ENCODE measurements around the gene PGAP1.

The PGAP1 gene

GRCh38 chr2:196941398-196942078 lies 15.0 kb upstream of the PGAP1 start:
- H3K36me3 ChIP-seq (ENCODE audit: control insufficient read depth, insufficient read depth, low read length): no peaks in the 10 kb centered on the region
- H3K9me3 ChIP-seq (ENCODE audit: control insufficient read depth, low read length): no peaks in the 10 kb centered on the region
- no peaks in the 10 kb centered on the region for H3K4me1 ChIP-seq (ENCODE audit: control insufficient read depth, insufficient read depth, low read length)
- H3K27me3 ChIP-seq (ENCODE audit: control insufficient read depth, insufficient read depth, low read length): no peaks in the 10 kb centered on the region
- no peak overlapping the region for H3K9ac ChIP-seq (ENCODE audit: low read length)
- no peak overlapping the region for H3K4me3 ChIP-seq (ENCODE audit: low read length)

- H3K4me1 ChIP-seq (ENCODE audit: control insufficient read depth, insufficient read depth, low read length): no peaks in the 10 kb centered on the region
- H3K27me3 ChIP-seq (ENCODE audit: control insufficient read depth, insufficient read depth, low read length): no peaks in the 10 kb centered on the region
- H3K4me3 ChIP-seq (ENCODE audit: low read length): no peak overlapping the region
- no peaks in the 10 kb centered on the region for H3K9me3 ChIP-seq (ENCODE audit: control insufficient read depth, low read length)
- H3K36me3 ChIP-seq (ENCODE audit: control insufficient read depth, insufficient read depth, low read length): no peaks in the 10 kb centered on the region
- H3K9ac ChIP-seq (ENCODE audit: low read length): no peak overlapping the region
Observed at GRCh38 chr2:196939371-196939770, 12.9 kb upstream of the PGAP1 start.

- Histone ChIP-seq H3K27me3 (ENCODE audit: control insufficient read depth, insufficient read depth, low read length) (no peaks in the 10 kb centered on the region), H3K9me3 (ENCODE audit: control insufficient read depth, low read length) (no peaks in the 10 kb centered on the region), H3K4me3 (ENCODE audit: low read length) (no peak overlapping the region), H3K4me1 (ENCODE audit: control insufficient read depth, insufficient read depth, low read length) (peaks cover 7% of the 10 kb centered on the region), H3K9ac (ENCODE audit: low read length) (no peak overlapping the region), H3K36me3 (ENCODE audit: control insufficient read depth, insufficient read depth, low read length) (no peaks in the 10 kb centered on the region)
Observed at GRCh38 chr2:196935432-196935831, 8.9 kb upstream of the PGAP1 start.

GRCh38 chr2:196934672-196935071 lies 8.2 kb upstream of the PGAP1 start:
- H3K4me1 ChIP-seq (ENCODE audit: control insufficient read depth, insufficient read depth, low read length): peaks cover 7% of the 10 kb centered on the region
- H3K4me3 ChIP-seq (ENCODE audit: low read length): no peak overlapping the region
- H3K9ac ChIP-seq (ENCODE audit: low read length): no peak overlapping the region
- H3K9me3 ChIP-seq (ENCODE audit: control insufficient read depth, low read length): no peaks in the 10 kb centered on the region
- no peaks in the 10 kb centered on the region for H3K27me3 ChIP-seq (ENCODE audit: control insufficient read depth, insufficient read depth, low read length)
- no peaks in the 10 kb centered on the region for H3K36me3 ChIP-seq (ENCODE audit: control insufficient read depth, insufficient read depth, low read length)

GRCh38 chr2:196931555-196931954 lies 5.0 kb upstream of the PGAP1 start:
- H3K9ac ChIP-seq (ENCODE audit: low read length): no peak overlapping the region

GRCh38 chr2:196927376-196928225 lies 1.1 kb upstream of the PGAP1 start:
- Histone ChIP-seq H3K36me3 (ENCODE audit: control insufficient read depth, insufficient read depth, low read length) (no peaks in the 10 kb centered on the region), H3K4me3 (ENCODE audit: low read length) (peak overlapping the region; percentile 52), H3K9ac (ENCODE audit: low read length) (peak overlapping the region; percentile 83), H3K9me3 (ENCODE audit: control insufficient read depth, low read length) (no peaks in the 10 kb centered on the region), H3K27me3 (ENCODE audit: control insufficient read depth, insufficient read depth, low read length) (no peaks in the 10 kb centered on the region), H3K4me1 (ENCODE audit: control insufficient read depth, insufficient read depth, low read length) (peaks cover 7% of the 10 kb centered on the region)

More at GRCh38 chr2:196931555-196931954, 5.0 kb upstream of the PGAP1 start:
- Histone ChIP-seq H3K36me3 (ENCODE audit: control insufficient read depth, insufficient read depth, low read length) (no peaks in the 10 kb centered on the region), H3K4me1 (ENCODE audit: control insufficient read depth, insufficient read depth, low read length) (peaks cover 7% of the 10 kb centered on the region), H3K4me3 (ENCODE audit: low read length) (no peak overlapping the region), H3K9me3 (ENCODE audit: control insufficient read depth, low read length) (no peaks in the 10 kb centered on the region), H3K27me3 (ENCODE audit: control insufficient read depth, insufficient read depth, low read length) (no peaks in the 10 kb centered on the region)

- H3K9ac ChIP-seq (ENCODE audit: low read length): peak overlapping the region; percentile 83
- H3K9me3 ChIP-seq (ENCODE audit: control insufficient read depth, low read length): no peaks in the 10 kb centered on the region
- H3K4me3 ChIP-seq (ENCODE audit: low read length): peak overlapping the region; percentile 75
- no peaks in the 10 kb centered on the region for H3K27me3 ChIP-seq (ENCODE audit: control insufficient read depth, insufficient read depth, low read length)
- no peaks in the 10 kb centered on the region for H3K4me1 ChIP-seq (ENCODE audit: control insufficient read depth, insufficient read depth, low read length)
- no peaks in the 10 kb centered on the region for H3K36me3 ChIP-seq (ENCODE audit: control insufficient read depth, insufficient read depth, low read length)
Observed at GRCh38 chr2:196925768-196926561, 542 bp downstream of the PGAP1 start.

GRCh38 chr2:196925051-196925767 lies 1.3 kb downstream of the PGAP1 start:
- Histone ChIP-seq H3K36me3 (ENCODE audit: control insufficient read depth, insufficient read depth, low read length) (no peaks in the 10 kb centered on the region), H3K9ac (ENCODE audit: low read length) (peak overlapping the region; percentile 83), H3K4me1 (ENCODE audit: control insufficient read depth, insufficient read depth, low read length) (no peaks in the 10 kb centered on the region), H3K9me3 (ENCODE audit: control insufficient read depth, low read length) (no peaks in the 10 kb centered on the region), H3K4me3 (ENCODE audit: low read length) (peak overlapping the region; percentile 75), H3K27me3 (ENCODE audit: control insufficient read depth, insufficient read depth, low read length) (no peaks in the 10 kb centered on the region)

- H3K9ac ChIP-seq (ENCODE audit: low read length): no peak overlapping the region
- H3K27me3 ChIP-seq (ENCODE audit: control insufficient read depth, insufficient read depth, low read length): no peaks in the 10 kb centered on the region
- H3K9me3 ChIP-seq (ENCODE audit: control insufficient read depth, low read length): no peaks in the 10 kb centered on the region
- H3K36me3 ChIP-seq (ENCODE audit: control insufficient read depth, insufficient read depth, low read length): no peaks in the 10 kb centered on the region
- H3K4me1 ChIP-seq (ENCODE audit: control insufficient read depth, insufficient read depth, low read length): no peaks in the 10 kb centered on the region
- H3K4me3 ChIP-seq (ENCODE audit: low read length): no peak overlapping the region
Observed at GRCh38 chr2:196924051-196924450, 2.5 kb downstream of the PGAP1 start.

GRCh38 chr2:196918927-196919326 lies 7.6 kb downstream of the PGAP1 start:
- Histone ChIP-seq H3K9me3 (ENCODE audit: control insufficient read depth, low read length) (no peaks in the 10 kb centered on the region), H3K36me3 (ENCODE audit: control insufficient read depth, insufficient read depth, low read length) (no peaks in the 10 kb centered on the region), H3K9ac (ENCODE audit: low read length) (no peak overlapping the region), H3K27me3 (ENCODE audit: control insufficient read depth, insufficient read depth, low read length) (no peaks in the 10 kb centered on the region), H3K4me1 (ENCODE audit: control insufficient read depth, insufficient read depth, low read length) (peaks cover 7% of the 10 kb centered on the region), H3K4me3 (ENCODE audit: low read length) (no peak overlapping the region)

- Histone ChIP-seq H3K27me3 (ENCODE audit: control insufficient read depth, insufficient read depth, low read length) (no peaks in the 10 kb centered on the region), H3K4me1 (ENCODE audit: control insufficient read depth, insufficient read depth, low read length) (peaks cover 7% of the 10 kb centered on the region), H3K4me3 (ENCODE audit: low read length) (no peak overlapping the region), H3K36me3 (ENCODE audit: control insufficient read depth, insufficient read depth, low read length) (no peaks in the 10 kb centered on the region), H3K9me3 (ENCODE audit: control insufficient read depth, low read length) (no peaks in the 10 kb centered on the region), H3K9ac (ENCODE audit: low read length) (no peak overlapping the region)
Observed at GRCh38 chr2:196917802-196918201, 8.7 kb downstream of the PGAP1 start.

Measured in mucosa of stomach (tissue), 1 donor.